Stimulated activated CD8-positive, alpha-beta memory T cell treated with anti-CD3 and anti-CD28 coated beads, Interleukin-12 subunit alpha, Interleukin-12 subunit beta, amount 100 ng/mL, for 24 hours (primary cell): ENCODE results near the gene PARL.
"Not testable (repeated sequence)": the region's sequence is repeated elsewhere in the genome, so short reads cannot be mapped to it uniquely, and the experiment has no call there.

Source experiments
- DNase-seq: peaks from one replicate; pipeline ENCODE4 v3.0.0-alpha.2; 2020; ENCODE audit errors: extremely low read depth

Gene PARL

DNA sequence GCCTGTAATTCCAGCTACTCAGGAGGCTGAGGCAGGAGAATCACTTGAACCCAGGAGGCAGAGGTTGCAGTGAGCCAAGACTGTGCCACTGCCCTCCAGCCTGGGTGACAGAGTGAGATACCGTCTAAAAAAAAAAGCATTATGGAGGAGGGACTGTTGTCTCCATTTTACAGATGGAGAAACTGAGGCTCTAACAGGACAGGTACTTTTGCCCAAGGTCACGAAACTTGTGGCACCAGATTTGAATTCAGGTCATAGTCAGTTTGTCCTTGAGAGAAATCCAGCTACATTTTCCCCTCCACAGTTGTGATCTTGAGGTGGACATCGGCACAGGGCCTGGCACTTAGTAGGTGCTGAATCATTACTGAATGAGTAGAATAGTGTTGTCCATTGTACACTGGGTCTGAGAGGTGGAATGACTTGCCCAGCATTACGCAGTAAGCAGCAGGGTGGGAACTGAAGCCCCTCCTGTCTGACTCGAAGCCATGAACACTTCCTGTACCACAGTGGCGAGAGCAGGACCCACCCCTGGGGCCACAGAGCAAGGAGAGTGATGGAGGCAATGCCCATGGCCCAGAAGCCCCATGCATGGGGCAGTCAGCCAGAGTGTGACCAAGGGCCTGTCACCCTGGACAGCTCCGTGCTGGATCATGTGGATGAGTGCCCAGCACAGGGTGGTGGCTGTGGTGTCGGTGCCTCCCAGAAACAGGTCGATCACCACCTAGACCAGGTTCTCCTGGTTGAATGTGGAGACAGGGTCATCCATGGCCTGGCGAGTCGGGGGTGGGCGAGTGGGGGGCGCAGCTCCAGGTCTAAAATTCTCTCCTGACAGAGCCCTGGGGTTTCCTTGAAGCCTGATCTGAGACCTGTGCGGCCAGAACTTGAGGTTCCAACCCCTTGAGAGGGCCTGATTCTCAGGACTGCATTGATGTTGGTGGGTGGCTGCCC, 20.4 kb upstream of the PARL start:
- DNase-seq: no peak

DNA sequence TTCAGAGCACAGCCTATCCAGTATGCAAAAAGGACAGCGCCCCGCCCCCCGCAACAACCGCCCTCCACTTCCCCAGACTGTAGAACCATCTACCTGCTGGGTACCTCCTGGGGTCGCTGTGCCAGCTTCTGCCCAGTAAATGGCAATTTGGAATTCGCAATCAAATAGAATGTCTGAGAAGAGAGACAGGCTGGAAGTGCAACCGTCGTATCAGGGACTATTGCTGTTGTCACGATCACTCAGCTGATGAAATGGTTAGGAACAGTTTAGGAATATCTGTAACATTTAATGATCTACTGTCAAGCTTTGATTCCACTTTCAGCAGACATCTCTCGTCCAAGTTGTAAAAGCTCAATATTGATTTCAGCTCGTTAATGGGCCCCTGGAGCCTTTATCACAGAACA, 13.3 kb upstream of the PARL start:
- no peak for DNase-seq

- no peak for DNase-seq
These were observed 12.9 kb upstream of the PARL start for GRCh38 chr3:183897606-183898005.

DNA sequence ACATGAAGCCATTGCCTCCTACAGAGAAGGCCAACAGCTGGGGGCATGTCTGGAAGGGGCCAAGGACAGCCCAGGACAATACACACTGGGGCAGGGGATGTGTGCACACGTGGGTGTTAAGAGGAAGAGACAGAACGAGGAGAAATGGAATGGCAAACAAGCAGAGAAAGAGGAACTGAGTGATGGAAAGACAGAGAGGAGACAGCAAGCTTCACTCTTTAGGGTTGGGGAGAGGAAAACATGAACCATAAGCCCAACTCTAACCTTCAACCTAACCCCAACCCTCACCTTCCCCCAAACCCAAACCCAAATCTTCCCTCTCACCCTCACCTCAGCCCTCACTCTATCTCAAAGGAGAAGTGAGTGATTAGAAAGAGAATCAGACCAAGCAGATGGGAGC, 11.9 kb upstream of the PARL start:
- DNase-seq: no peak

- DNase-seq: no peak
These were observed 11.5 kb upstream of the PARL start for GRCh38 chr3:183896184-183896583.

- no peak for DNase-seq
These were observed 11.1 kb upstream of the PARL start for GRCh38 chr3:183895774-183896173.

GRCh38 chr3:183895296-183895695, 10.6 kb upstream of the PARL start:
- DNase-seq: no peak

DNA sequence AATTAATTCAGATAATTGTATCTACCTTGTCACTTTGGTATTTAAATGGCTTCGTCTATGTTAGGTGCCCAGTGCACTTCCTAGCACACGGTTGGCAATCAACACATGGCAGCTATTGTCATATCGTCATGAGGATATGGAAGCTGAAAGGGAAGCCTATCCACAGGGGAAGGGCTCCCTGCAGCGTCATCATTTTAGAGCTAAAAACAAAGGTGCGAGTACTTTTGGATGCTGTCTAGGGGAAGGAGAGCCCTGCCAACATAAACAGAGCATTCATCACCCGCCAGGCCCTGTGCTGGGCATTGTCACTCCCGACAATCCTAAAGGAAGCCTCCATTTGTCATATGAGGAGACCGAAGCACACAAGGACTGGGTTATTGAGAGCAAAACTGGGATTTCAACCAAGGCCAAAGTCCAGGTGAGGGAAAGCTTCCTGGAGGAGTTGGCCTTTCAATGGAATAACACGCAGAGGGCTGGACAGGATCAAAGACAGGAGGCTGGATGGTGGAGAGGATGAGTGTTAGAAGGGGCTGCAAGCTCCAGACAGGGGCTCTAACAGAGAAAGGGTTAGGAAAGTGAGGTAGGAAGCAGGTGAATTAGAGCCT, 8.0 kb upstream of the PARL start:
- no peak for DNase-seq

DNA sequence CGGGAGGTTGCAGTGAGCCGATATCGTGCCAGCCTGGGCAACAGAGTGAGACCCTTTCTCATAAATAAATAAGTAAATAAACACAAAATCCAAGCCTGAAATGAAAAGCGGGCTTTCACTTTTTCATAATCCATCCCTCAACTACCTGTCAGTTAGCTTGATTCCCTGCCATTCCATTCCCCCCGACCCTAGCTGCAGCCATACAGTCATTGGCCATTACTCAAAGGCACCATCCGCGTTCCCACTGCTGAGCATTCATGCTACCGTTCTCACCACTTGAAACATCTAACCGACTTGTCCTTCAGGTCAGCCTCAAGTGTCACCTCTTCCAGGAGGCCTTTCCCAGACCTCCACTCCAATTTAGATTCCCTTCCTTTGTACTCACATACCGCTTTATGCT, 1.1 kb upstream of the PARL start:
- no peak for DNase-seq

- no peak for DNase-seq
These were observed 618 bp downstream of the PARL start for GRCh38 chr3:183884097-183884426.

GRCh38 chr3:183883291-183884096, 1.2 kb downstream of the PARL start:
- DNase-seq: no peak

DNA sequence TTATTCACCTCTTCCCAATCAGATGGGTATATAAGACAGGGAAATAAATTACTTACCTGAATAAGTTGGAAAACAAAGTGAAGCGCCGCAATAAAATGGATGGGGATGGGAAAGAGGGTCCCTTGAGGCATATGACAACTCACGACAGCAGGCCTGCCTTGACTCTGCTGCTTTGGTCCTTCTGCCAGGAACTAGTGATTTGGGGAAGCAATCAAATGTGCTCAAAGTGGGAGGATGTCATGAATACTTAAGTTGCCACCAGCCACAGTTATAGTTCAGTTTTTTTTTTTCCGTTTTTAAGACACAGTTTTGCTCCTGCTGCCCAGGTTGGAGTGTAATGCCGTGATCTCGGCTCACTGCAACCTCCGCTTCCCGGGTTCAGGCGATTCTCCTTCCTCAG, 4.6 kb downstream of the PARL start:
- no peak for DNase-seq

- no peak for DNase-seq
These were observed 5.4 kb downstream of the PARL start for GRCh38 chr3:183879243-183879642.

- no peak for DNase-seq
These were observed 6.6 kb downstream of the PARL start for GRCh38 chr3:183878071-183878470.

- not testable (repeated sequence) for DNase-seq
These were observed 7.5 kb downstream of the PARL start for GRCh38 chr3:183877227-183877626.

DNA sequence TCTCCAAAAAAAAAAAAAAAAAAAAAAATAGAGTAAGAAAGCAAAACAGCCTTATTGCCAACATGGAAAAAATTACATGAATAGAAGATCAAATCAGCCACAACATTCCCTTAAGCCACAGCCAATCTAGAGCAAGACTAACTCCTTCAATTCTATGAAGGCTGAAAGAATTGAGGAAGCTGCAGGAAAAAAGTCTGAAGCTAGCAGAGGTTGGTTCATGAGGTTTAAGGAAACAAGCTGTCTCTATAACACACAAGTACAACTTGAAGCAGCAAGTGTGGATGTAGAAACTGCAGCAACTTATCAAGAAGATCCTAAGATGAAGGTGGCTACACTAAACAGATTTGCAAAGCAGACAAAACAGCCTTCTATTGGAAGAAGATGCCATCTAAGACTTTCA, 9.3 kb downstream of the PARL start:
- DNase-seq: no peak

GRCh38 chr3:183873914-183874313, 10.8 kb downstream of the PARL start:
- no peak for DNase-seq

DNA sequence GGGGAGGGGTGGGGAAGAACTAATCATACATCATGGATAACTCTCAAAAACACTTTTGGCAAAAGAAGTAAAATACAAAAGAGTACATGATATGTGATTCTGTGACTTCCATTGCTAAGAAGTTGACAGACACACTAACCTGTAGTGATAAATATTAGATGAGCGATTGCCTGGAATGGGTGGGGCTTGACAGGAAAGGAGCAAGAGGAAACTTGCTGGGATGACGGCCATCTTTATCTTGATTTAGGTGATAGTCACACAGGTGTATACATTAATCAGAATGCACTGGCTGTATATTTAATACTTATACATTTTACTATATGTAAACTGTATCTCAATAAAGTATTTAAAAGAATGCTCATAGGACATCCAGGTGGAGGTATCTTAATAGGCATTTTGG, 13.1 kb downstream of the PARL start:
- DNase-seq: no peak

DNA sequence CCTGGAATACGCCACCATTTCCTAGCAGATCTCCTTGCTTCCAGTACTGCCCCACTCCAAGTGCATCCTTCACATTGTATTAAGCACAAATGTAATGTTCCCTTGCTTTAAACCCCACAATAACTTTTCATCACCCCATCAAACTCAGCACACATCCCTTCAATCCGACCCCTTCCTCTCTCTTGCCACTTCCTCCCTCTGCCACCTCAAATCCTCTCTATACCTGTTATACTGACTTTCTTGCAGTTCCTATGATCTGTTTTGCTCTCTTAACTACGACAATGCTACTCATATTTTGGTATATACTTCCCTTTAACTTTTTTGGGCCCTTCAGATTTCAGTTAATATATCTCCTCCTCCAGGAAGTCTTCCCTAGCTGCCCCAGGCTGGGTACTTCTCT, 14.1 kb downstream of the PARL start:
- DNase-seq: no peak

DNA sequence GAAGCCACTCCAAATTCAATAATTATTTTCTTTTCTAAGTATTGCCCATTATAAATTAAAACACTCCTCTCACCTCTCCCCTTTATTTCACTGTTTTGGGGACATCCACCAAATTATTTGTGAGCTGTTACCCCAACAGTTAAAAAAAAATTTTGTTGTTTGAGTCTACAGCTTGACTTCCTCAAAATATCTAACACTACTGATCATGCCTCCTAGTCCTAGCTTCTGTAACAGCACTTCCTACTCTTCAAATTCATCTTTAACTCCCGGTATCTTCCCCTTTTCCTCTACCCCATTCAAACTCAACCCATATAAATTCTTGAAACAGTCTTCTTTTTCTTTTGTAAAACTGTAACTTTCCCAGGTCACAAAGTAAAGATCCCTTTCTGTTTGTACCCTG, 15.9 kb downstream of the PARL start:
- DNase-seq: no peak

GRCh38 chr3:183862610-183863009, 22.1 kb downstream of the PARL start:
- DNase-seq: no peak

GRCh38 chr3:183857863-183858262, 26.8 kb downstream of the PARL start:
- no peak for DNase-seq
